HG03095 (cell line): ENCODE results near the gene PRR13.
"Not testable (repeated sequence)": the region's sequence is repeated elsewhere in the genome, so short reads cannot be mapped to it uniquely, and the experiment has no call there.

Experiments used
- ATAC-seq: cut with Tn5 transposase; IDR thresholded peaks from one replicate; pipeline ENCODE4 v1.9.1; 2021; ENCODE audit warnings: moderate library complexity; ENCODE audit not compliant: unreplicated experiment

PRR13 gene

GRCh38 chr12:53435326-53435725, 6.2 kb upstream of the PRR13 start:
- not testable (repeated sequence) for ATAC-seq

- not testable (repeated sequence) for ATAC-seq
These were observed 2.0 kb upstream of the PRR13 start for GRCh38 chr12:53439582-53439981.

- no peak for ATAC-seq
These were observed 2.4 kb downstream of the PRR13 start for GRCh38 chr12:53443955-53444354.

- ATAC-seq, result not testable (repeated sequence)
These were observed 3.2 kb downstream of the PRR13 start for GRCh38 chr12:53444593-53445325.

GRCh38 chr12:53450936-53451335, 9.4 kb downstream of the PRR13 start:
- no peak for ATAC-seq

GRCh38 chr12:53451661-53452158, 10.2 kb downstream of the PRR13 start, which contains the start of gene PCBP2:
Gene PCBP2 (plus strand): TSS chr12:53452102. CDS start chr12:53454801, 2,699 bp downstream.
- ATAC-seq, result peak; percentile 94

- ATAC-seq, result no peak
These were observed 10.9 kb downstream of the PRR13 start for GRCh38 chr12:53452159-53453077.

GRCh38 chr12:53453953-53454640, 12.6 kb downstream of the PRR13 start:
- ATAC-seq, result no peak

- no peak for ATAC-seq
These were observed 13.2 kb downstream of the PRR13 start for GRCh38 chr12:53454707-53455106.

- no peak for ATAC-seq
These were observed 15.3 kb downstream of the PRR13 start for GRCh38 chr12:53456654-53457366.

- no peak for ATAC-seq
These were observed 17.6 kb downstream of the PRR13 start for GRCh38 chr12:53459097-53459496.

GRCh38 chr12:53461059-53461458, 19.5 kb downstream of the PRR13 start:
- no peak for ATAC-seq

- ATAC-seq, result no peak
These were observed 20.1 kb downstream of the PRR13 start for GRCh38 chr12:53461591-53461990.

- no peak for ATAC-seq
These were observed 21.4 kb downstream of the PRR13 start for GRCh38 chr12:53462935-53463334.

GRCh38 chr12:53463802-53464560, 22.4 kb downstream of the PRR13 start:
- no peak for ATAC-seq

GRCh38 chr12:53464685-53465418, 23.3 kb downstream of the PRR13 start:
- ATAC-seq, result no peak

GRCh38 chr12:53465679-53466078, 24.1 kb downstream of the PRR13 start:
- ATAC-seq, result no peak

GRCh38 chr12:53466640-53467039, 25.1 kb downstream of the PRR13 start:
- no peak for ATAC-seq

- no peak for ATAC-seq
These were observed 25.5 kb downstream of the PRR13 start for GRCh38 chr12:53467082-53467481.
